HCT116 (cell line): ENCODE results near the gene RIMS4. TPM values are rescaled to one million over a fixed set of nuclear protein-coding genes. Genes with fewer than 3 reads are reported as not detected.

Experiments used
- ATAC-seq: fragments of 200-7000 bp; cut with Tn5 transposase; 2 replicates; pipeline ENCODE4 v1.9.1; 2020; ENCODE audit warnings: mild to moderate bottlenecking, moderate library complexity
- BruUV-seq: library from RNA; stranded (reverse); fragments of 400-500 nt; replicated peaks from 2 replicates; lab custom pipeline; 2021; lab: Mats Ljungman, UMichigan
- CTCF ChIA-PET: fragments of 300-600 bp; sonication (Branson Sonifier 250); formaldehyde crosslinking; loops from one replicate; lab custom pipeline; 2021; ENCODE audit warnings: antibody characterized with exemption; lab: Charles Lee
- POLR2A ChIA-PET: fragments of 300-600, 350-600 bp; sonication (Branson Sonifier 250); formaldehyde crosslinking; loops from one replicate; lab custom pipeline; 2021; ENCODE audit warnings: antibody characterized with exemption; lab: Charles Lee
- RAD21 ChIA-PET, 2 experiments: fragments of 300-600 bp; sonication (Branson Sonifier 250); formaldehyde crosslinking; loops; one replicate each; lab custom pipeline; 2023; ENCODE audit warnings: low total read pairs in 2 of 2; ENCODE audit not compliant: uncharacterized antibody in 2 of 2, unreplicated experiment in 2 of 2, low non-redundant PET in 1 of 2; lab: Charles Lee
- DNase-seq: peaks from one replicate; pipeline ENCODE4 v3.0.0-alpha.2; 2010; ENCODE audit warnings: low read depth, low spot score
- H2AFZ ChIP-seq: fragments of 200-600 bp; shearing (Covaris generic), sonication (generic); 2 replicates; pipeline ENCODE4 v1.6.1; 2017; ENCODE audit warnings: low read depth, mixed run types, mixed read lengths, antibody characterized with exemption, low read length; ENCODE audit not compliant: poor library complexity, severe bottlenecking
- H3K27ac ChIP-seq: 2 replicates; pipeline ENCODE4 v1.5.1; 2012; ENCODE audit warnings: low read depth, low read length
- H3K27me3 ChIP-seq: fragments of 200-600 bp; sonication (generic); 2 replicates; pipeline ENCODE4 v1.6.1; 2016; ENCODE audit warnings: mixed run types, low read length, mixed read lengths; ENCODE audit not compliant: insufficient read depth
- H3K36me3 ChIP-seq, 2 experiments: fragments of 200-500 bp in 1 of 2; fragments of 200-600 bp in 1 of 2; sonication (Bioruptor generic) in 1 of 2; sonication (generic) in 1 of 2; 2 replicates each; pipeline versions ENCODE4 v1.5.1 to v1.6.1; 2014 to 2016; ENCODE audit warnings: low read length in 2 of 2, inconsistent platforms in 1 of 2, mixed read lengths in 1 of 2, mixed run types in 1 of 2; ENCODE audit not compliant: insufficient read depth in 2 of 2, control insufficient read depth in 1 of 2
- H3K4me1 ChIP-seq, 2 experiments: fragments of 200-600 bp in 1 of 2; sonication (generic) in 1 of 2; 2 replicates each; pipeline versions ENCODE4 v1.5.1 to v1.6.1; 2012 to 2017; ENCODE audit warnings: low read length in 2 of 2, inconsistent platforms in 1 of 2, mild to moderate bottlenecking in 1 of 2, mixed read lengths in 1 of 2, mixed run types in 1 of 2, moderate library complexity in 1 of 2; ENCODE audit not compliant: insufficient read depth in 2 of 2, control insufficient read depth in 1 of 2
- H3K4me2 ChIP-seq: fragments of 200-600 bp; sonication (generic); 2 replicates; pipeline ENCODE4 v1.6.1; 2017; ENCODE audit warnings: mixed run types, low read length, mixed read lengths
- H3K4me3 ChIP-seq, 2 experiments: fragments of 200-600 bp in 1 of 2; sonication (generic) in 1 of 2; replicated peaks in 1 of 2; 2 replicates each; pipeline ENCODE4 v1.5.1; 2011 to 2016; ENCODE audit warnings: low read length in 2 of 2, control low read depth in 1 of 2, low read depth in 1 of 2, mild to moderate bottlenecking in 1 of 2, mixed read lengths in 1 of 2, mixed run types in 1 of 2
- H3K79me2 ChIP-seq: fragments of 200-600 bp; sonication (generic); 2 replicates; pipeline ENCODE4 v1.6.1; 2017; ENCODE audit warnings: mild to moderate bottlenecking, mixed run types, low read length, moderate library complexity, mixed read lengths; ENCODE audit not compliant: insufficient read depth
- H3K9ac ChIP-seq: fragments of 200-600 bp; sonication (generic); 2 replicates; pipeline ENCODE4 v1.6.1; 2016; ENCODE audit warnings: low read length, mixed read lengths
- H3K9me2 ChIP-seq: fragments of 200-600 bp; sonication (generic), shearing (Covaris generic); 2 replicates; pipeline ENCODE4 v1.6.1; 2017; ENCODE audit warnings: mixed run types, mild to moderate bottlenecking, moderate library complexity; ENCODE audit not compliant: insufficient read depth
- H3K9me3 ChIP-seq, 2 experiments: fragments of 200-500 bp in 1 of 2; fragments of 200-600 bp in 1 of 2; sonication (Bioruptor generic) in 1 of 2; sonication (generic) in 1 of 2; 2 replicates each; pipeline ENCODE4 v1.6.1; 2014 to 2017; ENCODE audit warnings: low read length in 2 of 2, mixed read lengths in 2 of 2, inconsistent platforms in 1 of 2, low read depth in 1 of 2, mild to moderate bottlenecking in 1 of 2, mixed run types in 1 of 2, moderate library complexity in 1 of 2; ENCODE audit not compliant: control insufficient read depth in 1 of 2, insufficient read depth in 1 of 2
- H4K20me1 ChIP-seq: fragments of 200-600 bp; sonication (generic), shearing (Covaris generic); 2 replicates; pipeline ENCODE4 v1.6.1; 2017; ENCODE audit warnings: mixed run types, mild to moderate bottlenecking, moderate library complexity; ENCODE audit not compliant: insufficient read depth
- ATF3 ChIP-seq: IDR thresholded peaks from 2 replicates; pipeline ENCODE4 v1.6.1; 2012
- CBX3 ChIP-seq: IDR thresholded peaks from 2 replicates; pipeline ENCODE4 v1.6.1; 2012; ENCODE audit warnings: low read depth
- CTCF ChIP-seq, 3 experiments: fragments of 200-600 bp in 1 of 3; sonication (generic) in 1 of 3; IDR thresholded peaks in 2 of 3; conservative IDR thresholded peaks in 1 of 3; 2 replicates each; pipeline ENCODE4 v1.5.1; 2012 to 2017; ENCODE audit warnings: low read depth in 2 of 3, low read length in 2 of 3, antibody characterized with exemption in 1 of 3, borderline replicate concordance in 1 of 3, control low read depth in 1 of 3, mild to moderate bottlenecking in 1 of 3, mixed read lengths in 1 of 3, mixed run types in 1 of 3, moderate library complexity in 1 of 3; ENCODE audit not compliant: insufficient read depth in 1 of 3
- EGR1 ChIP-seq: IDR thresholded peaks from 2 replicates; pipeline ENCODE4 v1.6.1; 2012; ENCODE audit warnings: low read depth
- ELF1 ChIP-seq: IDR thresholded peaks from 2 replicates; pipeline ENCODE4 v1.6.1; 2012; ENCODE audit warnings: low read depth, borderline replicate concordance
- FOSL1 ChIP-seq: IDR thresholded peaks from 2 replicates; pipeline ENCODE4 v1.6.1; 2012; ENCODE audit warnings: low read depth
- JUND ChIP-seq: IDR thresholded peaks from 2 replicates; pipeline ENCODE4 v1.6.1; 2012
- POLR2A ChIP-seq: IDR thresholded peaks from 2 replicates; pipeline ENCODE4 v1.7.0; 2011; ENCODE audit warnings: borderline replicate concordance; ENCODE audit not compliant: insufficient read depth, insufficient read length; ENCODE audit errors: extremely low read depth
- POLR2AphosphoS5 ChIP-seq: IDR thresholded peaks from 2 replicates; pipeline ENCODE4 v1.6.1; 2011; ENCODE audit warnings: mild to moderate bottlenecking, low read depth, low read length, moderate library complexity
- RAD21 ChIP-seq: IDR thresholded peaks from 2 replicates; pipeline ENCODE4 v1.6.1; 2012; ENCODE audit warnings: low read depth, mild to moderate bottlenecking
- SP1 ChIP-seq: IDR thresholded peaks from 2 replicates; pipeline ENCODE4 v1.6.1; 2012; ENCODE audit warnings: low read depth
- SRF ChIP-seq: IDR thresholded peaks from 2 replicates; pipeline ENCODE4 v1.6.1; 2012; ENCODE audit warnings: low read depth
- YY1 ChIP-seq: IDR thresholded peaks from 2 replicates; pipeline ENCODE4 v1.6.1; 2011; ENCODE audit warnings: low read length, low read depth, moderate library complexity, mild to moderate bottlenecking; ENCODE audit not compliant: insufficient replicate concordance; ENCODE audit errors: extremely low read depth
- ZNF274 ChIP-seq: fragments of 200-500 bp; sonication (Bioruptor generic); IDR thresholded peaks from 2 replicates; pipeline ENCODE4 v1.6.1; 2014; ENCODE audit warnings: mild to moderate bottlenecking, low read depth, low read length, inconsistent platforms
- intact Hi-C: fragments of 100-400 bp; cut with micrococcal nuclease; formaldehyde crosslinking; loops from 2 replicates; pipeline ENCODE4 v1.10.0; 2022
- total RNA-seq: library from RNA; stranded (reverse); gene quantifications from one replicate; pipeline ENCODE4 v1.2.1, GENCODE V29; 2021; ENCODE audit not compliant: unreplicated experiment
- TF ChIP-seq, protein P1 (sequence below): IDR thresholded peaks from 2 replicates; pipeline ENCODE4 v1.6.1; 2012; ENCODE audit warnings: low read depth
- TF ChIP-seq, protein P2 (sequence below): IDR thresholded peaks from 2 replicates; pipeline ENCODE4 v1.6.1; 2012

RIMS4 gene
- total RNA-seq, 1 experiment from 2014 or later, result 0.05 TPM

GRCh38 chr20:44709380-44709779, 101.0 kb downstream of the RIMS4 start:
- Histone ChIP-seq H3K27ac (no peak overlapping the region), H3K9ac (no peak overlapping the region), H3K4me3 (no peak overlapping the region), H4K20me1 (no peaks in the 10 kb centered on the region), H3K4me1 (peaks cover 5 to 11% of the 10 kb centered on the region in 2 experiments), H2AFZ (no peak overlapping the region), H3K4me2 (no peak overlapping the region), H3K36me3 (no peaks in the 10 kb centered on the region), H3K9me2 (no peaks in the 10 kb centered on the region), H3K27me3 (0 out of 2 replicates have a peak, but pooled peaks cover 3% of the 10 kb centered on the region), H3K9me3 (no peaks in the 10 kb centered on the region), H3K79me2 (no peaks in the 10 kb centered on the region)
- DNase-seq (no peak), ATAC-seq (no peak)
- intact Hi-C loops, result no loop called here
- no peak for TF ChIP-seq SP1
- POLR2A ChIA-PET, result interaction anchor here (1.0 kb wide), 1 partner anchor 20 kb away, joined by 3 read pairs; no protein-coding TSS in a partner anchor
- CTCF ChIA-PET, result no interaction called here
- RAD21 ChIA-PET, result no interaction called here
- BruUV-seq, result no TSS peak

- no peaks in the 10 kb centered on the region for H3K79me2 ChIP-seq
- no peak overlapping the region for H3K9ac ChIP-seq
- H3K4me1 ChIP-seq, result peaks cover 0 to 10% of the 10 kb centered on the region in 2 experiments; a peak in 2 of 4 replicates
- ChIA-PET POLR2A (no interaction called here), CTCF (no interaction called here), RAD21 (no interaction called here)
- H4K20me1 ChIP-seq, result no peaks in the 10 kb centered on the region
- TF ChIP-seq YY1 (no peak), SP1 (no peak), JUND (no peak), FOSL1 (no peak), CTCF (IDR thresholded peaks at IDR 0.05 in 2 of 3, conservative IDR thresholded peaks at IDR 0.05 in 1 of 3; ENCODE audit: borderline replicate concordance in 1 of 3, insufficient read depth in 1 of 3, low read depth in 2 of 3, low read length in 2 of 3) (no peak), RAD21 (no peak), ATF3 (no peak), POLR2AphosphoS5 (no peak), ELF1 (no peak), CBX3 (no peak), SRF (no peak), EGR1 (no peak), ZNF274 (no peak), POLR2A (no peak)
- TF ChIP-seq, protein P1, sequence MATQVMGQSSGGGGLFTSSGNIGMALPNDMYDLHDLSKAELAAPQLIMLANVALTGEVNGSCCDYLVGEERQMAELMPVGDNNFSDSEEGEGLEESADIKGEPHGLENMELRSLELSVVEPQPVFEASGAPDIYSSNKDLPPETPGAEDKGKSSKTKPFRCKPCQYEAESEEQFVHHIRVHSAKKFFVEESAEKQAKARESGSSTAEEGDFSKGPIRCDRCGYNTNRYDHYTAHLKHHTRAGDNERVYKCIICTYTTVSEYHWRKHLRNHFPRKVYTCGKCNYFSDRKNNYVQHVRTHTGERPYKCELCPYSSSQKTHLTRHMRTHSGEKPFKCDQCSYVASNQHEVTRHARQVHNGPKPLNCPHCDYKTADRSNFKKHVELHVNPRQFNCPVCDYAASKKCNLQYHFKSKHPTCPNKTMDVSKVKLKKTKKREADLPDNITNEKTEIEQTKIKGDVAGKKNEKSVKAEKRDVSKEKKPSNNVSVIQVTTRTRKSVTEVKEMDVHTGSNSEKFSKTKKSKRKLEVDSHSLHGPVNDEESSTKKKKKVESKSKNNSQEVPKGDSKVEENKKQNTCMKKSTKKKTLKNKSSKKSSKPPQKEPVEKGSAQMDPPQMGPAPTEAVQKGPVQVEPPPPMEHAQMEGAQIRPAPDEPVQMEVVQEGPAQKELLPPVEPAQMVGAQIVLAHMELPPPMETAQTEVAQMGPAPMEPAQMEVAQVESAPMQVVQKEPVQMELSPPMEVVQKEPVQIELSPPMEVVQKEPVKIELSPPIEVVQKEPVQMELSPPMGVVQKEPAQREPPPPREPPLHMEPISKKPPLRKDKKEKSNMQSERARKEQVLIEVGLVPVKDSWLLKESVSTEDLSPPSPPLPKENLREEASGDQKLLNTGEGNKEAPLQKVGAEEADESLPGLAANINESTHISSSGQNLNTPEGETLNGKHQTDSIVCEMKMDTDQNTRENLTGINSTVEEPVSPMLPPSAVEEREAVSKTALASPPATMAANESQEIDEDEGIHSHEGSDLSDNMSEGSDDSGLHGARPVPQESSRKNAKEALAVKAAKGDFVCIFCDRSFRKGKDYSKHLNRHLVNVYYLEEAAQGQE, result no peak
- TF ChIP-seq, protein P2, sequence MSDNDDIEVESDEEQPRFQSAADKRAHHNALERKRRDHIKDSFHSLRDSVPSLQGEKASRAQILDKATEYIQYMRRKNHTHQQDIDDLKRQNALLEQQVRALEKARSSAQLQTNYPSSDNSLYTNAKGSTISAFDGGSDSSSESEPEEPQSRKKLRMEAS, result no peak
- H3K4me3 ChIP-seq, result no peak overlapping the region
- H3K27ac ChIP-seq, result no peak overlapping the region
- H3K4me2 ChIP-seq, result no peak overlapping the region
- no peaks in the 10 kb centered on the region for H3K36me3 ChIP-seq
- H2AFZ ChIP-seq, result no peak overlapping the region
- no peak for DNase-seq
- H3K27me3 ChIP-seq, result 0 out of 2 replicates have a peak, but pooled peaks cover 3% of the 10 kb centered on the region
- H3K9me2 ChIP-seq, result no peaks in the 10 kb centered on the region
- intact Hi-C loops, result no loop called here
- no peaks in the 10 kb centered on the region for H3K9me3 ChIP-seq
- ATAC-seq, result no peak
- BruUV-seq, result no TSS peak
Measured at GRCh38 chr20:44707018-44707579, 103.2 kb downstream of the RIMS4 start.
